Measurements from ENCODE around the gene TBX1. TPM values are rescaled to one million over a fixed set of nuclear protein-coding genes. Genes with fewer than 3 reads are reported as not detected.

The TBX1 gene
- total RNA-seq, 1 experiment from 2014 or later: 3.9 TPM

DNA sequence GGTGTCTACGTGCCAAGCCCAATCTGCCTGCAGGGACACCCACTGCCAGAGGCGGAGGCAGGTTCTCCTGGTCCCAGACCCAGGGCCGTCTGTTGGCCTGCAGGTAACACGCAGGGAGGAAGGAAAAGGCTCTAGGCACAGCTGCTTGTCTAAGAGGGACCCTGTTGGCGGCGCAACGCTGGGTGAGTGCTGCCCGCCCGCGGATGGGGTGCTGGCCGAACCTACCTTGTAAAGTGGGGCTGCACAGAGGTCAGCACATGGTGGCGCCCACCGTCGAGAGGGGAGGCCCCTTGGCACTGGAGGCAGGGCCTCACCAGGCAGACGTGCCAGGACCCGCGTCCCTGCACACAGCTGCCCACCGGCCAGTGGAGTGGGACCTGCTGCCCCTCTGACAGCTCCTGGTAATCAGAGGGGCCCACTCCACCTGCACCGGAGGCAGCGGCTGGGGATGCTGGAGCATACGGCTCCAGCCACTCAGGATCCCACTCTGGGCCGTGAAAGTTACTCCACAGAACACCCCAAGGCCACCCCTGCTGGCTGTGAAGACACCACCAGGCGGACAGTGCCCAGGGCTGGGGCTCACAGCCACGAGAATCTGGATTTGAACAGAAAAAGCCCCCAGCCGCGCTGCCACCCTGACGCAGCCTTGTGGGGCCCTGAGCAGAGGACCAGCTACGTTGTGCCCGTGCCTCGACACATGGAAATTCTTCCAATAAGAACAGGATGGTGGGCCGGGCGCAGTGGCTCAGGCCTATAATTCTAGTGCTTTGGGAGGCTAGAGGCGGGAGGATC lies 24.0 kb downstream of the TBX1 start:
- TF ChIP-seq SP1 (IDR thresholded peaks at IDR 0.05; ENCODE audit: low read depth): no peak
- no peak for TF ChIP-seq TCF7L2 (IDR thresholded peaks at IDR 0.05; ENCODE audit: borderline replicate concordance, extremely low read depth, insufficient read depth, insufficient read length)
- TF ChIP-seq EZH2phosphoT487 (IDR thresholded peaks at IDR 0.05; ENCODE audit: borderline replicate concordance): no peak
- TF ChIP-seq, protein P1, sequence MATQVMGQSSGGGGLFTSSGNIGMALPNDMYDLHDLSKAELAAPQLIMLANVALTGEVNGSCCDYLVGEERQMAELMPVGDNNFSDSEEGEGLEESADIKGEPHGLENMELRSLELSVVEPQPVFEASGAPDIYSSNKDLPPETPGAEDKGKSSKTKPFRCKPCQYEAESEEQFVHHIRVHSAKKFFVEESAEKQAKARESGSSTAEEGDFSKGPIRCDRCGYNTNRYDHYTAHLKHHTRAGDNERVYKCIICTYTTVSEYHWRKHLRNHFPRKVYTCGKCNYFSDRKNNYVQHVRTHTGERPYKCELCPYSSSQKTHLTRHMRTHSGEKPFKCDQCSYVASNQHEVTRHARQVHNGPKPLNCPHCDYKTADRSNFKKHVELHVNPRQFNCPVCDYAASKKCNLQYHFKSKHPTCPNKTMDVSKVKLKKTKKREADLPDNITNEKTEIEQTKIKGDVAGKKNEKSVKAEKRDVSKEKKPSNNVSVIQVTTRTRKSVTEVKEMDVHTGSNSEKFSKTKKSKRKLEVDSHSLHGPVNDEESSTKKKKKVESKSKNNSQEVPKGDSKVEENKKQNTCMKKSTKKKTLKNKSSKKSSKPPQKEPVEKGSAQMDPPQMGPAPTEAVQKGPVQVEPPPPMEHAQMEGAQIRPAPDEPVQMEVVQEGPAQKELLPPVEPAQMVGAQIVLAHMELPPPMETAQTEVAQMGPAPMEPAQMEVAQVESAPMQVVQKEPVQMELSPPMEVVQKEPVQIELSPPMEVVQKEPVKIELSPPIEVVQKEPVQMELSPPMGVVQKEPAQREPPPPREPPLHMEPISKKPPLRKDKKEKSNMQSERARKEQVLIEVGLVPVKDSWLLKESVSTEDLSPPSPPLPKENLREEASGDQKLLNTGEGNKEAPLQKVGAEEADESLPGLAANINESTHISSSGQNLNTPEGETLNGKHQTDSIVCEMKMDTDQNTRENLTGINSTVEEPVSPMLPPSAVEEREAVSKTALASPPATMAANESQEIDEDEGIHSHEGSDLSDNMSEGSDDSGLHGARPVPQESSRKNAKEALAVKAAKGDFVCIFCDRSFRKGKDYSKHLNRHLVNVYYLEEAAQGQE (IDR thresholded peaks at IDR 0.05; ENCODE audit: low read depth): no peak
- TF ChIP-seq SRF (IDR thresholded peaks at IDR 0.05; ENCODE audit: low read depth): no peak
- TF ChIP-seq, protein P2, sequence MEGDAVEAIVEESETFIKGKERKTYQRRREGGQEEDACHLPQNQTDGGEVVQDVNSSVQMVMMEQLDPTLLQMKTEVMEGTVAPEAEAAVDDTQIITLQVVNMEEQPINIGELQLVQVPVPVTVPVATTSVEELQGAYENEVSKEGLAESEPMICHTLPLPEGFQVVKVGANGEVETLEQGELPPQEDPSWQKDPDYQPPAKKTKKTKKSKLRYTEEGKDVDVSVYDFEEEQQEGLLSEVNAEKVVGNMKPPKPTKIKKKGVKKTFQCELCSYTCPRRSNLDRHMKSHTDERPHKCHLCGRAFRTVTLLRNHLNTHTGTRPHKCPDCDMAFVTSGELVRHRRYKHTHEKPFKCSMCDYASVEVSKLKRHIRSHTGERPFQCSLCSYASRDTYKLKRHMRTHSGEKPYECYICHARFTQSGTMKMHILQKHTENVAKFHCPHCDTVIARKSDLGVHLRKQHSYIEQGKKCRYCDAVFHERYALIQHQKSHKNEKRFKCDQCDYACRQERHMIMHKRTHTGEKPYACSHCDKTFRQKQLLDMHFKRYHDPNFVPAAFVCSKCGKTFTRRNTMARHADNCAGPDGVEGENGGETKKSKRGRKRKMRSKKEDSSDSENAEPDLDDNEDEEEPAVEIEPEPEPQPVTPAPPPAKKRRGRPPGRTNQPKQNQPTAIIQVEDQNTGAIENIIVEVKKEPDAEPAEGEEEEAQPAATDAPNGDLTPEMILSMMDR (IDR thresholded peaks at IDR 0.05 in 2 of 3, conservative IDR thresholded peaks at IDR 0.05 in 1 of 3; ENCODE audit: borderline replicate concordance in 1 of 3, insufficient read depth in 1 of 3, low read depth in 2 of 3, low read length in 2 of 3): no peak
- TF ChIP-seq FOSL1 (IDR thresholded peaks at IDR 0.05; ENCODE audit: low read depth): no peak
- TF ChIP-seq ELF1 (IDR thresholded peaks at IDR 0.05; ENCODE audit: borderline replicate concordance, low read depth): no peak
- no peak for TF ChIP-seq RAD21 (IDR thresholded peaks at IDR 0.05; ENCODE audit: low read depth)
- TF ChIP-seq SIN3A (IDR thresholded peaks at IDR 0.05; ENCODE audit: low read depth): no peak
- TF ChIP-seq, protein P3, sequence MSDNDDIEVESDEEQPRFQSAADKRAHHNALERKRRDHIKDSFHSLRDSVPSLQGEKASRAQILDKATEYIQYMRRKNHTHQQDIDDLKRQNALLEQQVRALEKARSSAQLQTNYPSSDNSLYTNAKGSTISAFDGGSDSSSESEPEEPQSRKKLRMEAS (IDR thresholded peaks at IDR 0.05): no peak
- TF ChIP-seq, protein P4, sequence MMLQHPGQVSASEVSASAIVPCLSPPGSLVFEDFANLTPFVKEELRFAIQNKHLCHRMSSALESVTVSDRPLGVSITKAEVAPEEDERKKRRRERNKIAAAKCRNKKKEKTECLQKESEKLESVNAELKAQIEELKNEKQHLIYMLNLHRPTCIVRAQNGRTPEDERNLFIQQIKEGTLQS (IDR thresholded peaks at IDR 0.05): no peak
- TF ChIP-seq CBX3 (IDR thresholded peaks at IDR 0.05; ENCODE audit: low read depth): no peak
- TF ChIP-seq YY1 (IDR thresholded peaks at IDR 0.05; ENCODE audit: extremely low read depth, insufficient replicate concordance, low read depth, low read length): no peak
- no peak for TF ChIP-seq ZNF274 (IDR thresholded peaks at IDR 0.05; ENCODE audit: low read depth, low read length)
- TF ChIP-seq, protein P5, sequence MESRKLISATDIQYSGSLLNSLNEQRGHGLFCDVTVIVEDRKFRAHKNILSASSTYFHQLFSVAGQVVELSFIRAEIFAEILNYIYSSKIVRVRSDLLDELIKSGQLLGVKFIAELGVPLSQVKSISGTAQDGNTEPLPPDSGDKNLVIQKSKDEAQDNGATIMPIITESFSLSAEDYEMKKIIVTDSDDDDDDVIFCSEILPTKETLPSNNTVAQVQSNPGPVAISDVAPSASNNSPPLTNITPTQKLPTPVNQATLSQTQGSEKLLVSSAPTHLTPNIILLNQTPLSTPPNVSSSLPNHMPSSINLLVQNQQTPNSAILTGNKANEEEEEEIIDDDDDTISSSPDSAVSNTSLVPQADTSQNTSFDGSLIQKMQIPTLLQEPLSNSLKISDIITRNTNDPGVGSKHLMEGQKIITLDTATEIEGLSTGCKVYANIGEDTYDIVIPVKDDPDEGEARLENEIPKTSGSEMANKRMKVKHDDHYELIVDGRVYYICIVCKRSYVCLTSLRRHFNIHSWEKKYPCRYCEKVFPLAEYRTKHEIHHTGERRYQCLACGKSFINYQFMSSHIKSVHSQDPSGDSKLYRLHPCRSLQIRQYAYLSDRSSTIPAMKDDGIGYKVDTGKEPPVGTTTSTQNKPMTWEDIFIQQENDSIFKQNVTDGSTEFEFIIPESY (IDR thresholded peaks at IDR 0.05; ENCODE audit: extremely low read depth, insufficient replicate concordance, low read length): no peak
- no peak for TF ChIP-seq JUND (IDR thresholded peaks at IDR 0.05)
- no peak for TF ChIP-seq EZH2 (IDR thresholded peaks at IDR 0.05)
- Histone ChIP-seq H3K9ac (ENCODE audit: low read length) (no peak overlapping the region), H3K79me2 (ENCODE audit: insufficient read depth, low read length) (no peaks in the 10 kb centered on the region), H3K27ac (ENCODE audit: low read depth, low read length) (no peak overlapping the region), H3K27me3 (ENCODE audit: insufficient read depth, low read length) (no peaks in the 10 kb centered on the region), H3K9me3 (ENCODE audit: control insufficient read depth in 1 of 2, insufficient read depth in 1 of 2, low read depth in 1 of 2, low read length in 2 of 2) (peaks cover 4 to 7% of the 10 kb centered on the region in 2 experiments; a peak in 1 of 4 replicates), H2AFZ (ENCODE audit: low read depth, low read length, poor library complexity, severe bottlenecking) (no peak overlapping the region), H4K20me1 (ENCODE audit: insufficient read depth) (no peaks in the 10 kb centered on the region), H3K4me2 (ENCODE audit: low read length) (no peak overlapping the region), H3K36me3 (ENCODE audit: control insufficient read depth in 1 of 2, insufficient read depth in 2 of 2, low read length in 2 of 2) (peaks cover 0 to 4% of the 10 kb centered on the region in 2 experiments; a peak in 1 of 4 replicates), H3K4me3 (replicated peaks in 1 of 2; ENCODE audit: low read depth in 1 of 2, low read length in 2 of 2) (no peak overlapping the region), H3K9me2 (ENCODE audit: insufficient read depth) (no peaks in the 10 kb centered on the region), H3K4me1 (ENCODE audit: control insufficient read depth in 1 of 2, insufficient read depth in 2 of 2, low read length in 2 of 2) (peaks cover 8% of the 10 kb centered on the region in 2 experiments; a peak in 3 of 4 replicates)
- no TSS peak for BruUV-seq (replicated peaks)
- DNase-seq (ENCODE audit: low read depth, low spot score) (no peak), ATAC-seq (no peak)
- ChIA-PET RAD21 (ENCODE audit: low non-redundant PET in 1 of 2, low total read pairs in 2 of 2, uncharacterized antibody in 2 of 2, unreplicated experiment in 2 of 2) (no interaction called here), CTCF (no interaction called here), POLR2A (no interaction called here)
- intact Hi-C loops (cut with micrococcal nuclease): no loop called here

Measured in HCT116 (cell line).